PC-3 (cell line): ENCODE measurements around the gene AKAP7. TPM values are rescaled to one million over a fixed set of nuclear protein-coding genes. Genes with fewer than 3 reads are reported as not detected.
A peak's percentile ranks its signal among the peaks of the same experiment; 100 is the strongest.

Source experiments
- ATAC-seq: fragments of 200-7000 bp; cut with Tn5 transposase; 2 replicates; pipeline ENCODE4 v1.9.1; 2020; ENCODE audit warnings: mild to moderate bottlenecking, moderate library complexity
- BruUV-seq: library from RNA; stranded (reverse); fragments of 400-500 nt; replicated peaks from 2 replicates; lab custom pipeline; 2021; lab: Mats Ljungman, UMichigan
- CTCF ChIA-PET: fragments of 300-600 bp; sonication (Branson Sonifier 250); formaldehyde crosslinking; loops from one replicate; lab custom pipeline; 2022; ENCODE audit warnings: antibody characterized with exemption; lab: Charles Lee
- POLR2A ChIA-PET: fragments of 300-600 bp; sonication (Branson Sonifier 250); formaldehyde crosslinking; loops from one replicate; lab custom pipeline; 2022; ENCODE audit warnings: antibody characterized with exemption; ENCODE audit not compliant: unreplicated experiment; lab: Charles Lee
- DNase-seq: peaks from one replicate; pipeline ENCODE4 v3.0.0-alpha.2; 2015
- H2AFZ ChIP-seq: fragments of 300-600 bp; sonication (generic); 2 replicates; pipeline ENCODE4 v1.6.0; 2016; ENCODE audit warnings: antibody characterized with exemption, low read length
- H3F3A ChIP-seq: fragments of 300-600 bp; sonication (generic); one replicate; pipeline ENCODE4 v1.6.0; 2017; ENCODE audit warnings: antibody characterized with exemption, low read length, control low read depth, mild to moderate bottlenecking; ENCODE audit not compliant: unreplicated experiment
- H3K27ac ChIP-seq: fragments of 300-600 bp; sonication (generic); 2 replicates; pipeline ENCODE4 v1.5.1; 2016; ENCODE audit warnings: mild to moderate bottlenecking, low read length
- H3K27me3 ChIP-seq: fragments of 300-600 bp; sonication (generic); 2 replicates; pipeline ENCODE4 v1.6.1; 2016; ENCODE audit warnings: low read length, mixed read lengths
- H3K36me3 ChIP-seq: fragments of 300-600 bp; sonication (generic); 2 replicates; pipeline ENCODE4 v1.6.1; 2016; ENCODE audit warnings: low read depth, mixed run types, low read length, mixed read lengths
- H3K4me1 ChIP-seq: fragments of 300-600 bp; sonication (generic); 2 replicates; pipeline ENCODE4 v1.5.1; 2016; ENCODE audit warnings: low read length; ENCODE audit not compliant: insufficient read depth
- H3K4me2 ChIP-seq: fragments of 300-600 bp; sonication (generic); 2 replicates; pipeline ENCODE4 v1.6.0; 2016; ENCODE audit warnings: low read length
- H3K4me3 ChIP-seq: fragments of 300-600 bp; sonication (generic); 2 replicates; pipeline ENCODE4 v1.5.1; 2016; ENCODE audit warnings: mild to moderate bottlenecking, low read length, mixed read lengths
- H3K79me2 ChIP-seq: fragments of 300-600 bp; sonication (generic); 2 replicates; pipeline ENCODE4 v1.6.1; 2017; ENCODE audit warnings: low read length, mixed read lengths
- H3K9ac ChIP-seq: fragments of 300-600 bp; sonication (generic); 2 replicates; pipeline ENCODE4 v1.6.0; 2016; ENCODE audit warnings: mild to moderate bottlenecking, low read length
- H3K9me2 ChIP-seq: fragments of 300-600 bp; sonication (generic); replicated peaks from 2 replicates; pipeline ENCODE4 v1.6.1; 2016; ENCODE audit warnings: mixed run types, low read length, mixed read lengths
- H3K9me3 ChIP-seq: fragments of 300-600 bp; sonication (generic); 2 replicates; pipeline ENCODE4 v1.6.1; 2016; ENCODE audit warnings: low read length, mixed read lengths
- H4K20me1 ChIP-seq: fragments of 300-600 bp; sonication (generic); 2 replicates; pipeline ENCODE4 v1.6.1; 2016; ENCODE audit warnings: low read length, mixed read lengths
- EZH2 ChIP-seq: fragments of 300-600 bp; sonication (generic); IDR thresholded peaks from one replicate; pipeline ENCODE4 v1.6.1; 2017; ENCODE audit warnings: antibody characterized with exemption, mild to moderate bottlenecking, low read length; ENCODE audit not compliant: unreplicated experiment
- EZH2phosphoT487 ChIP-seq: fragments of 300-600 bp; sonication (generic); IDR thresholded peaks from 2 replicates; pipeline ENCODE4 v1.6.1; 2018; ENCODE audit warnings: mild to moderate bottlenecking, antibody characterized with exemption, low read length, borderline replicate concordance
- intact Hi-C: fragments of 100-400 bp; cut with micrococcal nuclease; formaldehyde crosslinking; loops from 2 replicates; pipeline ENCODE4 v1.9.0; 2023
- total RNA-seq: library from RNA; depleted of rRNA; stranded (reverse); fragments of >200 nt; gene quantifications from 2 replicates; pipeline ENCODE4 v1.2.3, GENCODE V29; 2014
- TF ChIP-seq, protein P1 (sequence below): fragments of 300-600 bp; sonication (generic); conservative IDR thresholded peaks from 2 replicates; pipeline ENCODE4 v1.5.1; 2017; ENCODE audit warnings: antibody characterized with exemption, low read depth, mild to moderate bottlenecking, low read length

Gene AKAP7
- total RNA-seq, 1 experiment from 2014 or later, result 3.6 TPM

DNA sequence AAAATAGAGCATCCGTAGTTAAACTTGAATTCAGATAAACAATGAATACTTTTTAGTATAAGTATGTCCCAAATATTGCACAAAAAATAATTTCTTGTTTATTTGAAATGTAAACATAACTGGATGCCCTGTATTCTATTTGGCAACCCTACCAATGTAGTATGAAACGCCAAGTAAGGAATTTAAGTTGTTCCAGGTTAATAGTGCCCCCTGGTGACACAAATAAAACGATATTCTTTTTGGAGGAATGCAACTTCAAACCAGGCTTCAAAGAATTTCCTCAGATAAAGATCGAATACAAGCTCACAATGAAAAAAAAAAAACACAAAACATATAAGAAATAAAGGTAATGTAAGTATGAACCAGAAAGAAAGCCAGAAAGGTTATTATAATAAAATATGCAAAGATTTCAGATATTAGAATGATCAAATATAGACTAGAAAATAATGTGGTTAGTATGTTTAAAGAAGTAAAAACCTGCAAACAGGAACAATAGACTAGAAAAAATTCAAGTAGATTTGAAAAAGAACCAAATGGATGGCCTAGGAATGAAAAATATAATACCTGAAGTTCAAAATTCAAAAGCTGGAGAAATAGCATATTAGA is 18.4 kb upstream of the AKAP7 start:
- Histone ChIP-seq H3K4me2 (no peak overlapping the region), H3K27me3 (no peaks in the 10 kb centered on the region), H2AFZ (no peak overlapping the region), H3K4me3 (no peak overlapping the region), H4K20me1 (no peaks in the 10 kb centered on the region), H3K9me3 (no peaks in the 10 kb centered on the region), H3K9me2 (no peaks in the 10 kb centered on the region), H3K4me1 (no peaks in the 10 kb centered on the region), H3K36me3 (no peaks in the 10 kb centered on the region), H3F3A (no peaks in the 10 kb centered on the region), H3K79me2 (no peaks in the 10 kb centered on the region), H3K27ac (no peak overlapping the region), H3K9ac (no peak overlapping the region)
- TF ChIP-seq, protein P1, sequence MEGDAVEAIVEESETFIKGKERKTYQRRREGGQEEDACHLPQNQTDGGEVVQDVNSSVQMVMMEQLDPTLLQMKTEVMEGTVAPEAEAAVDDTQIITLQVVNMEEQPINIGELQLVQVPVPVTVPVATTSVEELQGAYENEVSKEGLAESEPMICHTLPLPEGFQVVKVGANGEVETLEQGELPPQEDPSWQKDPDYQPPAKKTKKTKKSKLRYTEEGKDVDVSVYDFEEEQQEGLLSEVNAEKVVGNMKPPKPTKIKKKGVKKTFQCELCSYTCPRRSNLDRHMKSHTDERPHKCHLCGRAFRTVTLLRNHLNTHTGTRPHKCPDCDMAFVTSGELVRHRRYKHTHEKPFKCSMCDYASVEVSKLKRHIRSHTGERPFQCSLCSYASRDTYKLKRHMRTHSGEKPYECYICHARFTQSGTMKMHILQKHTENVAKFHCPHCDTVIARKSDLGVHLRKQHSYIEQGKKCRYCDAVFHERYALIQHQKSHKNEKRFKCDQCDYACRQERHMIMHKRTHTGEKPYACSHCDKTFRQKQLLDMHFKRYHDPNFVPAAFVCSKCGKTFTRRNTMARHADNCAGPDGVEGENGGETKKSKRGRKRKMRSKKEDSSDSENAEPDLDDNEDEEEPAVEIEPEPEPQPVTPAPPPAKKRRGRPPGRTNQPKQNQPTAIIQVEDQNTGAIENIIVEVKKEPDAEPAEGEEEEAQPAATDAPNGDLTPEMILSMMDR, result peak; percentile 67
- TF ChIP-seq EZH2phosphoT487, result no peak
- ChIA-PET POLR2A (no interaction called here), CTCF (interaction anchor here (0.6 to 2.0 kb wide), 2 partner anchors 232 to 262 kb away, joined by 4 to 9 read pairs; no protein-coding TSS in a partner anchor)
- intact Hi-C loops, result loop anchor here (1.0 kb wide), 2 partner anchors 55 to 232 kb away; no protein-coding TSS in a partner anchor
- ATAC-seq (peak; percentile 48; the same call in 1 of the 2 replicates), DNase-seq (peak; percentile 76)
- no TSS peak for BruUV-seq

DNA sequence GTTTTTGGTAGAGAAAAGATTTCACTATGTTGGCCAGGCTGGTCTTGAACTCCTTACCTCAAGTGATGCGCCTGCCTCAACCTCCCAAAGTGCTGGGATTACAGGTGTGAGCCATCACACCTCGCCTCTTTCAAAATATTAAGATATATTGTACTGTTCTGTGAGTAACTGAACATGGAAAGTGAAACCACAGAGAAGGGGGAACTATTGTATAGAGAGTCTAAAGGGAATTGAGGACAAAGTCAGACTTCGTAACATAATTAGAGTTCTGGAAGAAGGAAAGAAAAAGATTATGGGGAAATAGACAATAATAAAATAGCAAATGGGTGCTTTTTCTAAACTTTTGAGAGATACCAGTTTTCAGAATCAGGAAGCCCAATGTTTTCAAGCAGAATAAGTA is 17.4 kb upstream of the AKAP7 start:
- Histone ChIP-seq H3K9ac (no peak overlapping the region), H3K27ac (no peak overlapping the region), H3K9me3 (no peaks in the 10 kb centered on the region), H3F3A (no peaks in the 10 kb centered on the region), H3K79me2 (no peaks in the 10 kb centered on the region), H3K36me3 (no peaks in the 10 kb centered on the region), H4K20me1 (no peaks in the 10 kb centered on the region), H3K4me1 (no peaks in the 10 kb centered on the region), H3K4me3 (no peak overlapping the region), H2AFZ (no peak overlapping the region), H3K27me3 (no peaks in the 10 kb centered on the region), H3K4me2 (no peak overlapping the region), H3K9me2 (no peaks in the 10 kb centered on the region)
- BruUV-seq, result no TSS peak
- ATAC-seq (no peak), DNase-seq (no peak)
- ChIA-PET CTCF (no interaction called here), POLR2A (no interaction called here)
- intact Hi-C loops, result no loop called here
- TF ChIP-seq EZH2phosphoT487 (no peak), EZH2 (no peak)
- TF ChIP-seq, protein P1, result no peak

- no peaks in the 10 kb centered on the region for H4K20me1 ChIP-seq
- DNase-seq, result no peak
- no peaks in the 10 kb centered on the region for H3K9me2 ChIP-seq
- H3K9me3 ChIP-seq, result no peaks in the 10 kb centered on the region
- no peak for ATAC-seq
- BruUV-seq, result no TSS peak
- H3K27me3 ChIP-seq, result no peaks in the 10 kb centered on the region
- no peak overlapping the region for H3K4me2 ChIP-seq
- TF ChIP-seq EZH2phosphoT487 (no peak), EZH2 (no peak)
- TF ChIP-seq, protein P1, result no peak
- no peaks in the 10 kb centered on the region for H3F3A ChIP-seq
- no peak overlapping the region for H3K9ac ChIP-seq
- no peak overlapping the region for H3K27ac ChIP-seq
- H3K79me2 ChIP-seq, result no peaks in the 10 kb centered on the region
- no peak overlapping the region for H3K4me3 ChIP-seq
- POLR2A ChIA-PET, result no interaction called here
- H3K4me1 ChIP-seq, result 0 out of 2 replicates have a peak, but pooled peaks cover 3% of the 10 kb centered on the region
- H3K36me3 ChIP-seq, result no peaks in the 10 kb centered on the region
- CTCF ChIA-PET, result no interaction called here
- no peak overlapping the region for H2AFZ ChIP-seq
- intact Hi-C loops, result no loop called here
Observed at GRCh38 chr6:131122007-131122406, 13.3 kb upstream of the AKAP7 start.
